HG03095 (cell line): ENCODE results near the gene ZNF790.
A peak's percentile ranks its signal among the peaks of the same experiment; 100 is the strongest.

Experiments
- ATAC-seq: cut with Tn5 transposase; IDR thresholded peaks from one replicate; pipeline ENCODE4 v1.9.1; 2021; ENCODE audit warnings: moderate library complexity; ENCODE audit not compliant: unreplicated experiment

The ZNF790 gene

DNA sequence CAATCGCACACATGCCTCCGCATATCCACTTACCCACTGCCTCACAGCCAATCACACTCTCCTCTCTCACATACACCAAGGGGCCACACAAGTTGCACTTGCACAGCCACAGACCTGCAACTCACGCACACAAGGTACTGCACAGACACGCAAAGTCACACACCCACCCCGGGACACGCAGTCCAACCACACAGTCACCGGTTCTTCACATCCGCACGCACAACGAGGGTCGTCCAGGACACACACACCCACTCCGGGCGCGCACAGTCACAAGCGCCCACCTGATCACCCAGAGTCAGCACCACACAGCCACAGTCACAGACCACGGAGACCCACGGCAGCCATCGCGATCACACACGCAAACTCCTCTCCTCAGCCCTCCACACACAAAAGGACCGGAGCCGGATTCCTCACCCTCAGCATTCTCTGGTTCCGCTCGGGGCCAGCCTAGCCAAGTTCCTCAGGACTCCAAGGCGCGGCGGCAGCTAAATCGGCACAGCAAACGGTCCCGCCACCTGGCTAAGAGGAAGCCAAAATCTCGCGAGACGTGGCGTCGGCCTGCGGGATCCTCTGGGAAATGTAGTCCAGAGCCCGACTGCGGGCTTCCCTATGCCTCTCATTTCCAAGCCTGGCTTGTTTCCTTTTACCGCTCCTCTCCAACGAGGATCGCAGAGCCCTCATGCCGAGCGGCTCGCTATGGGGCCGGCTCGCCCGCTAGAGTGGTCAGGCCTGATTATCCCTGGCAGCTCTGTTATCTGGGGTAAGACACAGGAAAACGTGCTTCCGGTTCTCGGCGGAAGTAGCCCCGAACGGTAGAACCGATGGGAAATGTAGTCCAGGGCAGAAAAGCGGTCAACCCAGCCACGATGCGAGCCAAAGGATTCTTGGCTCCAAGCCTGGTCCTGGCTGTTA lies 65.6 kb downstream of the ZNF790 start, which contains the start of gene ZNF850:
TSS of gene ZNF850 (minus strand) at position 497 of the 912 bp plus-strand sequence. CDS start 10,201 bp downstream, outside the sequence.
- ATAC-seq = peak; percentile 88

DNA sequence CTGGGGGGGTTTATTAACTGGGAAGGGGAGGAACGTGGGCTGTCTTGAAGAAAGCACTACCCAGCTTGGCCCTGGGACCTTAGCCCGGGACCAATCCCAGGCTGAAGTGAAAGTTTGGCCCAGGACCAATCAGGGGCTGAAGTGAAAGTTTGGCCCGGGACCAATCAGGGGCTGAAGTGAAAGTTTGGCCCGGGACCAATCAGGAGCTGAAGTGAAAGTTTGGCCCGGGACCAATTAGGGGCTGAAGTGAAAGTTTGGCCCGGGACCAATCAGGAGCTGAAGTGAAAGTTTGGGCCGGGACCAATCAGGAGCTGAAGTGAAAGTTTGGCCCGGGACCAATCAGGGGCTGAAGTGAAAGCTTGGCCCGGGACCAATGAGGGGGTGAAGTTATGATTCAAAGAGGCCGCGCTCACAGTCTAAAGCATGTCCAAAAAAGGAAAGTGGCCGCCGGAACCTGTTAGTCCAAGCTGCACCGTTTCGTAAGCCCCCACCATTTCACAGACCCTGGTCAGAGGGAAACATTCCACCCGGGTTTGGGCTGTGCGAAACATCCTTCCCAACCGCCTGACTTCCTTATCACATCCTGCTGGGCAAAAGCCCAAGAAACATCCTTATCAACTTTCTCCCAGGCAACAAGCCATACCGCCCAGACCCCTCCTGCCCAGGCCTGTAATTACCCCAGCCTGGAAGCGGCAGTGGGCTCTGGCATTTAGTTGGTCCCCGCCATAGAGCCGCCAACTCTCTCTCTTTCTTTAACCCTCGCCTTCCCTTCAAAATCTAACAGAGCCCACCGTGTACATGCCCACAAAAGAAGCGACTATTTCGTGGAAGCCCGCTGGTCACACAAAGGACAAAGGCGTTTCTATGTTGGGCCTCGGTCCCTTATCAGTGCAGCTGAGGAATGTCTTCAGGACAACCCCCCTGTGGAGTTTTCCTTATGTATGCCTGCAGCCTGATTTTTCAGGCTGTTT lies 66.6 kb downstream of the ZNF790 start:
- ATAC-seq = no peak
